Effector CD4-positive, alpha-beta T cell (primary cell): ENCODE results near the gene NCOA5.

Source experiments
- DNase-seq: peaks from one replicate; pipeline ENCODE4 v3.0.0-alpha.2; 2020

Gene NCOA5

DNA sequence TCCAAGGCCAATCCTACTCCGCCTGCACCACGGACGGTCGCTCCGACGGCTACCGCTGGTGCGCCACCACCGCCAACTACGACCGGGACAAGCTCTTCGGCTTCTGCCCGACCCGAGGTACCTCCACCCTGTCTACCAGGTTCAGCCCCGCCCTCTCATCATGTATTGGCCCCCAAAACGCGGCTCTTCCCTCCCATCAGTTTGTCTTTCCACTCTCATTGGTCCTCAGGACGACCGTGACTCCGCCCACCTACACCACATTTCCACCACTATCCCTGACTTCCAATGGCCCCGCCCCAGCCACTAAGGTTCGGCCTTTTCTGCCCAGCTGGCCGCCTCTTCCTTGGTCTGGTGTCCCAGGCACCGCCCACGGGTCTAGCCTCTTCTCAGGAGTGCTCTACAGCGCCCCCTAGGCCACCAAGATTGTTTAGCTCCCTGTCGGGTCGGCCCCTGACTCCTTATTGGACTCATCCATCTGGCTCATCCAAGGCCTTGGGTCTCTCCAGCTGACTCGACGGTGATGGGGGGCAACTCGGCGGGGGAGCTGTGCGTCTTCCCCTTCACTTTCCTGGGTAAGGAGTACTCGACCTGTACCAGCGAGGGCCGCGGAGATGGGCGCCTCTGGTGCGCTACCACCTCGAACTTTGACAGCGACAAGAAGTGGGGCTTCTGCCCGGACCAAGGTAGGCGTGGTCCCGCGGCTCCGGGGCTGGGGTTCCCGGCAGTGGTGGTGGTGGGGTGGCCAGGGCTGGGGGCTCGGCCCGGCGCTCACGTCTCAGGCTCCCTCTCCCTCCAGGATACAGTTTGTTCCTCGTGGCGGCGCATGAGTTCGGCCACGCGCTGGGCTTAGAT lies 77.9 kb downstream of the NCOA5 start:
- no peak for DNase-seq
